Hematopoietic multipotent progenitor cell treated with erythropoietin and hydrocortisone succinate and interleukin-3 and kit ligand, for 4 days (in vitro differentiated cells): ENCODE measurements around the gene CEP20.
A peak's percentile ranks its signal among the peaks of the same experiment; 100 is the strongest.
"Not testable (repeated sequence)": the region's sequence is repeated elsewhere in the genome, so short reads cannot be mapped to it uniquely, and the experiment has no call there.

ENCODE experiments used
- DNase-seq: peaks from one replicate; pipeline ENCODE4 v3.0.0-alpha.2; 2015

Gene CEP20, protein sequence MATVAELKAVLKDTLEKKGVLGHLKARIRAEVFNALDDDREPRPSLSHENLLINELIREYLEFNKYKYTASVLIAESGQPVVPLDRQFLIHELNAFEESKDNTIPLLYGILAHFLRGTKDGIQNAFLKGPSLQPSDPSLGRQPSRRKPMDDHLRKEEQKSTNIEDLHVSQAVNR

DNA sequence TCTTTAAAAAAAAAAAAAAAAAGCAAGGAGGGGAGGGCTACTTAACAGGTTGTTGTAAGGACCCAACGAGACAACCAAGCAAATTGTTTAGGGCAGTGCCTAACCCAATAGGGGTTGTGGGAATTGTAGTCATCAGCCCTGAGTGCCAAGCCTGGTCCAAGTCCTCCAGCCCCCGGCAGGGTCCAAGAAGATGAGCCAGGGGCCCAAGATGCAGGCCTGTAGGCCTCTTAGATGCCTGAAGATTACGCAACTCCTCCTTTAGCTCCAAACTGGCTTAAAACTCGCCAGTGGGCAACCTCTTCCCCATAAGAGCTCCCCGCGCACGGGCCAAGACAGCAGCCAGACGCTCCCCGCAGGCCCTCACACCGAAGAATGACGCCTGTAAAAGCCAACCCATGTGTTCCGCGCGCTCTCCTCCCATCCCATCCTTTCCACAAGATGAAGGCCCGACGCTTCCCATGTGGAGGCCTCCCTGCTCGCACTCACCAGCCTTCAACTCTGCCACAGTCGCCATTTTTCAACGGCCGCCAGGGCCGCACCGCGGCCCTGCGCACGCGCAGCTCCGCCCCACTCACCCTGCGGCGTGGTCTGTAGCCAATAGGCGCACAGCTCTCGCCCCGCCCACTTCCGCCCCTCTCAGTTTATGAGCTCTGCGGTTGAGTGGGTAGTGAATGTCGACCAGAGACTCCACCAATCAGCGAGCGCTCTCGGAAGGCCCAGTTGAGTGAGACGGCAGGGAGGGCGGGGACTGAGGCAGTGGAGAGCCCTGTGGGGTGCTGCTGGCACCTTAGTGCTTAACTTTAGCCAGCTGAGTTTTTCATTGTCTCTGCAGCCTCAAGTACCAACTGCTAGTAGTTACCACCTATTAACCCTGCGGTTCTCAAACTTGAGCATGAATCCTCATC, at the start of gene CEP20:
Gene CEP20, minus strand, starts transcription at position 532 of the 905 bp plus-strand sequence. Its CDS starts 18 bp downstream, at position 514.
- peak; percentile 100 for DNase-seq

DNA sequence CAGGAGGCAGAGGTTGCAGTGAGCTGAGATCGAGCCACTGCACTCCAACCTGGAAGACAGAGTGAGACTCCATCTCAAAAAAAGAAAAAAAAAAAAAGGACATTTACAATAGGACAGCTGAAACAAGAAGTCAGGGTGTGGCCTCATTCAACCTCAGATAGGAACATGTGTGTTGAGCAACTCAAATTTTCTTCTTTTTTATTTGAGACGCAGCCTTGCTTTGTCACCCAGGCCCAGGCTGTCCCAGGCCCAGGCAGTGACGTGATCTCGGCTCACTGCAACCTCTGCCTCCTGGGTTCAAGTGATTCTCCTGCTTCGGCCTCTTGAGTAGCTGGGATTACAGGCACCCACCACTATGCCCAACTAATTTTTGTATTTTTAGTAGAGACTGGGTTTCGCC, 48.4 kb upstream of the CEP20 start:
- peak; percentile 79 for DNase-seq

DNA sequence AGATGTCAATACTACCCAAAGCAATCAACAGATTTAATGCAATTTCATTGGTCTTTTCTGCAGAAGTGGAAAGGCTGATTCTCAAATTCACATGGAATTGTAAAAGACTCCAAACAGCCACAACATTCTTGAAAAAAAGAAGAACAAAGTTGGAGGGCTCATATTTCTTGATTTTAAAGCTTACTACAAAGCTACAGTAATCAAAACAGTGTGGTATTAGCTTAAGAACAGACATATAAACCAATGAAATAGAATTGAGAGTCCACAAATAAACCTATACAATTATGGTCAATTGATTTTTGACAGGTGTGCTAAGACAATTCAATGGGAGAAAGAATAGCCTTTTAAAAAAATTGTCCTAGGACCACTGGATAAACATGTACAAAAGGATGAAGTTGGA, 46.6 kb upstream of the CEP20 start:
- no peak for DNase-seq

DNA sequence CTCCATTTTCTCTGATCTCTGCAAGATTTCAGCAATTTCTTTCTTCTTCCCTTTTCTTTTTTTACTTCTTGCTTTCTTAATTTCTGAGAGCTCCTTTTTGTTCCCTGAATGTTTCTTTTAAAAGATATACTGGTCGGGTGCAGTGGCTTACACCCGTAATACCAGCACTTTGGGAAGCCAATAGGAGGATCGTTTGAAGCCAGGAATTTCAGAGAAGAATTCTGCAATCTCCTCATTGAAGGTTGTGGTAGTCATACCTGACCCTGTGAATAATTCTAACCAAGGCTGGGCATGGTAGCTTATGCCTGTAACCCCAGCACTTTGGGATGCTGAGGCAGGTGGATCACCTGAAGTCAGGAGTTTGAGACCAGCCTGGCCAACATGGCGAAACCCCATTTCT, 45.4 kb upstream of the CEP20 start:
- DNase-seq, result no peak

DNA sequence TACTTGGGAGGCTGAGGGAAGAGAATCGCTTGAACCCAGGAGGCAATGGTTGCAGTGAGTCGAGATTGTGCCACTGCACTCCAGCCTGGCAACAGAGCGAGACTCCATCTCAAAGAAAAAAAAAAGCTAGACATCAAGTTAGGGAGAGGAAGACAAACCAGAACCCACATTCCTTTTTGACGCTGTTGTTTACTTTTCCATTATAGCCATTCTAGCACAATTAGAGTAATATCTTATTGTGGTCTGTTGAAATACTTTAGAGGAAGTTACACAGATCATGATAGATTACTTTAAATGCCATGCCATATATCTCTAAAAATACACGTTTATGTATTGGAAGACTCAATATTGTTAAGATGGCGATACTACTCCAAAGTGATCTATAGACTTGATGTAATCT, 44.5 kb upstream of the CEP20 start:
- DNase-seq, result peak; percentile 46

DNA sequence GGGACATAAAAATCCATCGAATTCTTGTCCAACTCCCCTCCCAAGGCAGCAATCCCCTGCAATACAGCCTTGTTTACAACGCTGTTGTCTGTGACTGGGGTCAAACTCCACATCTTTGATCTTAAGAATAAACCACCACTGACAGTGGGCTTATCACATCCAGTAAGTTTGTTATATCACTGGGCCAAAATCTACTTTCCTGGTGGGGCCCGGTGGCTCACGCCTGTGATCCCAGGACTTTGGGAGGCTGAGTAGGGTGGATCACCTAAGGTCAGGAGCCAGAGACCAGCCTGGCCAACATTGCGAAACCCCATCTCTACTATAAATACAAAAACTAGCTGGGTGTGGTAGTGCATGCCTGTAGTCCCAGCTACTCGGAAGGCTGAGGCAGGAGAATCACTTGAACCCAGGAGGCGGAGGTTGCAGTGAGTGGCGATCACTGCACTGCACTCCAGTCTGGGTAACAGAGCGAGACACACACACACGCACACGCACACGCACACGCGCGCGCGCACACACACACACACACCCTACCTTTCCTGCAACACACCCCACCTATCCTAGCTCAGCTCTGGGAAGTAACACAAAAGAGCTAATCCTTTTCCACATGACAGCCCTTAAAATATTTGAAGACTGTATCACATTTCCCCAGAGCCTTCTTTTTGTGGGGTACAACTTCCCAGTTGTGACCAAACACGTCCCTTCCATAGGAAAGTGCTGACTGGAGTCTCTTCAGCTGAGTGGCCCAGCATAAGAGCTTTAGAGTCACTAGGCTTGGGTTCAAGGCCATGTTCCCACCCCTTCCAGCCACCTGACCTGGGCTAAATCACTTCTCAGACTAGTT, 40.1 kb upstream of the CEP20 start:
- no peak for DNase-seq

DNA sequence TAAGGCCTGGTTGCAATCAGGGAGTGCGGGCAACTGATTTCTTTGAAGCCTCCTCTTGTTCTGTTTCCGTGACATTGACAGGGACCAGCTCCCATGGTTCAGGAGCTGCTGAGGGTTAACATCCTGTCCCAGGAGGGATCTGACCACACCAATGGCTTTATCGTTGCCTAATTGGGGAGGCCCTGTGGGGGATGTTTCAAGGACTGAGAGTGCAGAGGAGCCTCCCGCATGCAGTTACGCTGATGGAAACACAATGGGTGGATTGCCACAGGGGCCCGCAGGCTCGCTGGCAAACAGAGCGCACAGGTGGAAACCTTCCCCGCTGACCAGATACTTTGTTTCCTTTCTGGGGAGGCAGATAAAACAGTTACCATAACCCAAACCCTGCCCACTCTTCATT, 37.2 kb upstream of the CEP20 start:
- DNase-seq, result no peak

DNA sequence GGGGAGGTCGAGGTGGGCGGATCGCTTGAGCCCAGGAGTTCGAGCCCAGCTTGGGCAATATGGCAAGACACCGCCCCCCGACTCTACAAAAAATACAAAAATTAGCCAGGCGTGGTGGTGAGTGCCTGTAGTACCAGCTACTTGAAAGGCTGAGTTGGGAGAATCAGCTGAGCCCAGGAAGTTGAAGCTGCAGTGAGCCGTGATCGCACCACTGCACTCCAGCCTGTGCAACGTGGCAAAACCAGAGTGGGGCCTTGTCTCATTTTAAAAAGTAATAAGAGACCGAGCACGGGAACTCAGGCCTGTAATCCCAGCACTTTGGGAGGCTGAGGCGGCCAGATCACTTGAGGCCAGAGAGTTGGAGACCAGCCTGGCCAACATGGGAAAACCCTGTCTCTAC, 36.6 kb upstream of the CEP20 start:
- DNase-seq, result no peak

DNA sequence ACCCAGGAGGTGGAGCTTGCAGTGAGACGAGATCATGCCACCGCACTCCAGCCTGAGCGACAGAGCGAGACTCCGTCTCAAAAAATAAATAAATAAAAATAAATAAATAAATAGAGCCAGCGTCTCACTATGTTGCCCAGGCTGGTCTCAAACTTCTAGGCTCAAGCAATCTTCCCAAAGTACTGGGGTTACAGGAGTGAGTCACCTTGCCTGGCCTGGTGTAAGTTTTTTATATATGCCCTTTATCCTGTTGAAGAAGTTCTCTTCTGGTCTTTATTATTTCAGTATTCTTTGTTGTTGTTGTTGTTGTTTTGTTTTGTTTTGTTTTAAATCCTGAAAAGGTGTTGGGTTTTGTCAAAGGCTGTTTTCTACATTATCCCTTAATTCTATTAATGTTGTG, 30.9 kb upstream of the CEP20 start:
- no peak for DNase-seq

DNA sequence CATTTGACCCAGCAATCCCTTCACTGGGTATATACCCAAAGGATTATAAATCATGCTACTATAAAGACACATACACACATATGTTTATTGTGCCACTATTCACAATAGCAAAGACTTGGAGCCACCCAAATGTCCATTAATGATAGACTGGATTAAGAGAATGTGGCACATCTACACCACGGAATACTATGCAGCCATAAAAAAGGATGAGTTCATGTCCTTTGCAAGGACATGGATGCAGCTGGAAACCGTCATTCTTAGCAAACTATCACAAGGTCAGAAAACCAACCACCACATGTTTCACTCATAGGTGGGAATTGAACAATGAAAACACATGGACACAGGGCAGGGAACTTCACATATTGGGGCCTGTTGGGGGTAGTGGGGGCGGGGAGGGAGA, 29.9 kb upstream of the CEP20 start:
- not testable (repeated sequence) for DNase-seq

DNA sequence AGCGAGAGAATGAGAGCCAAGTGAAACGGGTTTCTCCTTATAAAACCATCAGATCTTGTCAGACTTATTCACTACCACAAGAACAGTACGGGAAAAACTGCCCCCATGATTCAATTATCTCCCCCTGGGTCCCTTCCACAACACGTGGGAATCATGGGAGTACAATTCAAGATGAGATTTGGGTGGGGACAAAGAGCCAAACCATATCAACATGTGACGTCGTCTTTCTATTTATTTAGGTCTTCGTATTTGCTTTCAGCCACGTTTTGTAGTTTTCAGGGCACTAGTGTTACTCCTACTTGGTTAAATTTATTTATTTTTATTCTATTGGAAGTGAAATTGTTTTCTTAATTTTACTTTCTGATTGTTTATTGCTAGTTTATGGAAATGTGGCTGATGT, 27.9 kb upstream of the CEP20 start:
- no peak for DNase-seq

DNA sequence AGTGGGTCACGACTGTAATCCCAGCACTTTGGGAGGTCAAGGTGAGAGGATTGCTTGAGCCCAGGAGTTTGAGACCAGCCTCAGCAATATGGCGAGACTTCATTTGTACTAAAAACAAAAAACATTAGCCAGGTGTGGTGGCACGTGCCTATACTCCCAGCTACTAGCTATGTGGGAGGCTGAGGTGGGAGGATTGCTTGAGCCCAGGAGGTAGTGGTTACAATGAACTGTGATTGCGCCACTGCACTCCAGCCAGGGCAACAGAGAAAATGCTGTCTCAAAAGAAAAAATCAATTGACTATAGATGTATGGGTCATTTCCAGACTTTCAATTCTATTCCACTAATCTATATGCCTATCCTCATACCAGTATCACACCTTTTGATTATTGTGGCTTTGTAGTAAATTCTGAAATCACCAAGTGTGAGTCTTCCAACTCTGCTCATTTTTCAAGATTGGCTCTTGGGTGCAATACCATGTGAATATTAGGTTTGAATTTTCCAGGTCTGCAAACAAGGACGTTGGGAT, 27.2 kb upstream of the CEP20 start:
- DNase-seq, result no peak

DNA sequence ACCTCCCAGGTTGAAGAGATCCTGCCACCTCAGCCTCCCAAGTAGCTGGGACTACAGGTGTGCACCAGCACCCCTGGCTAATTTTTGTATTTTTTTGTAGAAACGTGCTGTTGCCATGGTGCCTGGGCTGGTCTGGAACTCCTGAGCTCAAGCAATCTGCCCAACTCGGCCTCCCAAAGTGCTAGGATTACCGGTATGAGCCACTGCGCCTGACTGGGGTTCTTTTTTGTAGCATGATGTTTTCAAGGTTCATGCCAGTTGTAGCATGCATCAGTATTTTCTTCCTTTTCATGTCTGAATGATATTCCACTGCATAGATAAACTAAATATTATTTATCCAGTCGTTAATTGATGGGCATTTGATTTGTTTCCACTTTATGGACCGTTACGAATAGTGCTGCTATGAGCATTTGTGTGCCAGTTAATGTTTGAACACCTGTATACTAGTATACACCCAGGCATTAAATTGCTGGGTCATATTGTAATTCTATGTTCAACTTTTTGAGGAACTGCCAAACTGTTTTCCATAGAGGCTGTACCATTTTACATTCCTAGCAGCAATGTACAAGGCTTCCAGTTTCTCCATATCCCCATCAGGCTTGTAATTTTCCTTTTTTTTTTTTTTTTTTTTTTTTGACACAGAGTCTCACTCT, 24.8 kb upstream of the CEP20 start:
- DNase-seq, result peak; percentile 13

DNA sequence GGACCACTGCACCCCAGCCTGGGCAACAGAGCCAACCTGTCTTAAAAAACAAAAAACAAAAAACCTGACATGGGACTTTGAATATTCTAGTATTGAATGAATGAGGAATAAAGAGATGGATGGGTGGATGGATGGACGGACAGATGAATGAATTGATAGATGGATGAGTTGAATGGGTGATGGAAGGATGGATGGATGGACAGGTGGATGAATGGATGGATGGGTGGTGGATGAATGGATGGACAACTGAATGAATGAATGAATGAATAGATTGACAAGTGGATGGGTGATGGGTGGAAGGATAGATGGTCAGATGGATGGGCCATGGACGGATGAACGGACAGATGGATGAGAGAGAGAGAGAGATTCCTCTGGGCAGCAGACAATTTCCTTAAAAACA, 22.8 kb upstream of the CEP20 start:
- DNase-seq, result no peak

DNA sequence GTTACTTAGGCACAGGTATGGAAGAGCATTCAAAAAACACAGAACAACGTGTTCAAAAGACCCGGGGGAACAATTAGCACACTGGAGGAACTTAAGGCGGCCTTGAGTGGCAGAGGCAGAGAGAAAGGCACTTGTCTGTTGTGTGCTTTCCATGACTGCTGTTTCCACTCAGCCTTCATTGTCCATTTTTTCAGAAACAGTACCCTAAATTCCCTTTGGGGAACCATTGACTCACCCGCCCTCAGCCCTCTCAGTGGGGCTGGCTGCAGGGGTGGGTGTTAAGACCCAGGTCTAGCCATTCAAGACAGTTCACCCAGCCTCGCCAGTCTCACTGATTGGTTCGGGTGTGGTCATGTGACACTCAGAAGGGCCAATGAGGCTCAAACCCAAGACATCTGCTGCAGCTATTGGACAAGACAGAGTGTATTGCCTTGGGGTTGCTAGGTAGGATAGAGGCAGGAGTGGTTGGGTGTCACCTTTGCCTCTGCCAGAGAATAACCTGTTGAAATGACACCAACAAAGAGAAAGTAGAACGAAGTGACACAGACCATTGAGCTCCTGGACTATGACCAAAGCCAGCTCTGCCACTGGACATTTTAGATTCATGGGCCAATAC, 19.6 kb upstream of the CEP20 start:
- peak; percentile 74 for DNase-seq

DNA sequence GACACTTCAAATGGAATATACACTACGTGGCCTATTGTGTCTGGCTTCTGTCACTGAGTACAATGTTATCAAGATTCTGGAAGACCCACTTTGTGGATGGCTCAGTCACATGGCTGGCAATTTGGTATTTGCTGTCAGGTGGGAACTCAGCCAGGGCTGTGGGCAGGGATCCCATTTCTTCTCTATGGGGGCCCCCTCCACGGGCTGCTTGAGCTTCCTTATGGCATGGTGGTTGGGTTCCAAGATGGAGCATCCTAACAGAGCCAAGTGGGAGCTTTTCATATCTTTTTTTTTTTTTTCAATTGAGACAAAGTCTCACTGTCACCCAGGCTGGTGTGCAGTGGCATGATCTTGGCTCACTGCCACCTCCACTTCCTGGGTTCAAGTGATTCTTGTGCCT, 18.0 kb upstream of the CEP20 start:
- no peak for DNase-seq

DNA sequence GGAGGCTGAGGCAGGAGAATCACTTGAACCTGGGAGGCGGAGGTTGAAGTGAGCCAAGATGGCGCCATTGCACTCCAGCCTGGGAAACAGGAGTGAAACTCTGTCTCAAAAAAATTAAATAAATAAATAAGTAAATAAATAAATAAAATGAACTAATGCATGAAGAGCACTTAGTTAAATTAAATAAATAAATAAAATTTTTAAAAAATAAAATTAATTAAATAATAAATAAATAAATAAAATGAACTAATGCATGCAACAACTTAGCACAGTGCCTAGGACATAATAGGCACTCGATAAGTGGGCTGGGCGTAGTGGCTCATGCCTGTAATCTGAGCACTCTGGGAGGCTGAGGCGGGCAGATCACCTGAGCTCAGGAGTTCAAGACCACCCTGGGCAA, 15.6 kb upstream of the CEP20 start:
- DNase-seq, result no peak

DNA sequence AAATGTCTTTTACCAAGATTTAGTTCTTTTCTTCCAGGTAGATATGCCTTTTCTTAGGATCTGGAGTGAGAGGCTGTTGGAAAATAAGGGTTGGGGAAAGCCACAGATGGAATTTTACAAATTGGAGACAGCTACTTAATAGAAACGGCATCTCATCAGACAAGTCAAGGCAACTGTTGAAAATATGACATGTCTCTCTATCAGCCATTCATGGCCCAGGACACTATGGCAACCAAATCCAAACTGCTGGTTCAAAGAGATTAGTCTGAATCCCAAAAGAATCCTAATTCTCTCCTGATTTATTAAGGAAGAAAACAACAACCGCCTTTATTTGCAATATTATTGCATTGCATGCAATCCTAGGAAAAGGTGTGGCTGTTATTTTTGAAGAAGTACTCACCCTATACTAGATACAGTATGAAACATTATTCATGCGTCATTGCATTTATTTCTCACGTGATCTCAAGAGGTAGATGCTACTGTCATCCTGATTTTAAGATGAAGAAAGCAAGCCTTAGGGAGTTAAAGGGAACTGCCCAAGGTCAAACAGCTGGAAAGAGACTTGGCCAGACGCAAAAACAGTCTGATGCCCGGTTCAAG, 12.6 kb upstream of the CEP20 start:
- DNase-seq, result no peak

DNA sequence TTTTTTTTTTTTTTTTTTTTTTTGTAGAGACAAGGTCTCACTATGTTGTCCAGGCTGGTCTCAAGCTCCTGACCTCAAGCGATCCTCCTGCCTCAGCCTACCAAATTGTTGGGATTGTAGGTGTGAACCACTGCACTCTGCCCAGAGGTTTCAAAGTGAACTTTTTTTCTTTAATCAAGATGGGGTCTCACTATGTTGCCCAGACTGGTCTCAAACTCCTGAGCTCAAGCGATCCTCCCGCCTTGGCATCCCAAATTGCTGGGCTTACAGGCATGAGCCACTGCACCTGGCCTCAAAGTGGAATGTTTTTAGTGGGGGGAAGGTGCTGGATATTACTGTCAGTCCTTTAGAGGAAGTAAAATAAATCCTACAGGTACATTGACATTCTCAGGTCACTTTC, 12.0 kb upstream of the CEP20 start:
- no peak for DNase-seq

DNA sequence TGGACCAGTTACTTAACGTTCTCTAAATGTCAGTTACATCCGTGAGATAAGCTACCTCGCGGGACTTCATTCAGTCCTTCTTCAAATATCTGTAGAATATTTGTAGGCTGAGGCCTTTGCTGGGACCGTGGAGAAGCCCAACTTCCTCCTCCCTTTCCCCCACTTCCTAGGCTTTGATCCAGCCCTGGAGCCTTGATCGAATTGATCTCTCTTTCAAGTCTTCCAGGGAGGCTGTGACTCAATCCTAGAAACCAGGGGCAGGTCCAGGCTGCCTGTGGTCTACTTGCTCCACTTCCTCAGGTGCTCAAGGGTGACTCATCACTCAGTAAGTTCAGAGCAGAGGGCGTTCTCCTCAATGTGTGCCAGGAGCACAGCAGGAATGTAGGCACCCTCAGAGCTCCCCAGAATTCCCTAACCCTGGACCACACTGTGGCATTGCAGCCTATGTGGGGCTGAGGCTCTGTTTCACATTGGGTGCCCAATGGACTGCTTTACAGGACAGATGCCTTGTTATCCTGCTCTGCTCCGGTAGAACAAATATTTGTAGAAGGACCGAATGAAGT, 11.2 kb upstream of the CEP20 start:
- DNase-seq, result peak; percentile 18

DNA sequence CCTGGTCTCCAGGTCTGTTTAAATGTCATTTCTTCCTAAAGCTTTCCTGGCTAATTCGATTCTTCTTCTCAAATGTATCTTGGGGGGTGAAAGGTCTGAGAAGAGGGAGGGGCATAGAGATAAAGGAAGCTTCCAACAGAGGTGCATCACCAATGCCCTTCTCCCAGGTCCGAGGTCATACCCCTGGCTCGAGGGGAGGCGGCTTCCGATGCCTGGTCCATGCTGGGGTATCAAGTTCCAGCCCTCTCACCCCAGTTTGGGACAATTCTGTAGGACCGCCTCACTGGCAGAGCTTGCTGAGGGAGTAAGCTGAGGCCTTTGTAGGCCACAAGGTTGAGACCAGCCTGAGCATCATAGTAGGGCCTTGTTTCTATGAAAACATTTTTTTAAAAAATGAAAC, 10.3 kb upstream of the CEP20 start:
- no peak for DNase-seq

DNA sequence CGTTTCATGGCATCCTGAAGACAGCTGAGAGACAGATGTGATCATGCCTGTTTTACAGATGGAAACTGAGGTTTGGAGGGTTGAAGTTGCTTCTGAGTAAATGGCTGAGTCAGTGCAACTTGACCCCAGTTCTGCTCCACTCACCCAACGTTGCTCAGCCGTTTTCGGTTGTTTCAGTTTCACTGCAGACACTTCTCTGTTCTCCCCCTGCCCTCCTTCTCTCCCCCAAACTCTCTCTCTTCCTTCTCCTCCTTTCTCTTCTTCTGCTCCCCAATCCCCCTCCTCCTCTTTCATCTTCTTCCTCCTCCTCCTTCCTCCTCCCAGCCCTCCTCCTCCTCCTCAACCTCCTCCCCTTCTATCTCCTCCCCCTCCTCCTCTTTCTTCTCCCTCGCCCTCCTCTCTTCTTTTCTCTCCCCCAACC, 9.4 kb upstream of the CEP20 start:
- no peak for DNase-seq
